Stimulated activated CD4-positive, alpha-beta T cell treated with anti-CD3 and anti-CD28 coated beads, Interleukin-2, amount 100 ng/mL, for 24 hours (primary cell): ENCODE data around the gene IRAK3.
"Not testable (repeated sequence)": the region's sequence is repeated elsewhere in the genome, so short reads cannot be mapped to it uniquely, and the experiment has no call there.

Experiments used
- DNase-seq, 2 donors: peaks; one replicate each; pipeline ENCODE4 v3.0.0-alpha.2; 2020

The IRAK3 gene

DNA sequence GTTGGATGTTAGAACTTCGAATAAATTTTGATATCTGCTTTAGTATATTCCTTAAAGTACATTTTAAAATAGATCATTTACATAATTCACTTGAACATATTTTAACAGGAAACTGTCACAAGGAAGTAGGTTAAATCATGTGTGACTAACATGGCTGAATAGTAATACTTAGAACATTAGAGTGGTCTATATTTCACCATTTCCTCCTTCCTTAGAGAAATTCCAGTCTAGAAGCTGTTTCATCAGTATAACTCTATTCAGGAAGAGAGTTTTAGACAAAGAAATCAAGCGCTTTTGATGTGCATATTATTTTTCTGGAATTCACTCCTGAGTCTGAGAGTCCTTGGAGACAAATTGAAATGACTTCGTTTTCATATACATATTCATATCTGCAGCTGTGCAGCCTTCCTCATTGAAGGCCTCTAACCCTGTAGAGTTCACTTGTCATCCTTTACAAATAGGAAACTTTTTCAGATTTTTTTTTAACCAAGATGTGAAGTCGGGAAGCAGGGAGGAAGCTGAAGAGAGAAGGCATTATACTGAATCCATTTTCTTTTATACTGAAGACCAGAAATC lies 28.4 kb downstream of the IRAK3 start:
- no peak for DNase-seq

DNA sequence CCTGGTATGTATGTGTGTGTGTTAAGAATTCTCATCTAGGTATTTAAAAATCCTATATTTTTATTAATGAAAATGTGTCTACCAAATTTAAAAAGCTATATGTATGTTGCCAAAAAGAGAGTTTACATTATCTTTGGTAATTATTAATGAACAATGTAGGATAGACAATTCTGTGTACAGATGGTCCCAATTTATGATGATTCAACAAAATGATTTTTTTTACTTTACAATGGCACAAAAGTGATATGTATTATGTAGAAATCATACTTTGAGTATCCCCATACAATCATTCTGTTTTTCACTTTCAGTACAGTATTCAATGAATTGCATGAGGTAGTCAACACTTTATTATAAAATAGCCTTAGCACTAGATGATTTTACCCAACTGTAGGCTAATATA lies 39.4 kb downstream of the IRAK3 start:
- no peak for DNase-seq

GRCh38 chr12:66232263-66232662 lies 43.2 kb downstream of the IRAK3 start:
- DNase-seq, result no peak

GRCh38 chr12:66234037-66234693 lies 45.2 kb downstream of the IRAK3 start:
- peak; percentile 18 to 28 for DNase-seq

GRCh38 chr12:66234773-66235625 lies 46.0 kb downstream of the IRAK3 start:
- peak; percentile 34 to 52 for DNase-seq

DNA sequence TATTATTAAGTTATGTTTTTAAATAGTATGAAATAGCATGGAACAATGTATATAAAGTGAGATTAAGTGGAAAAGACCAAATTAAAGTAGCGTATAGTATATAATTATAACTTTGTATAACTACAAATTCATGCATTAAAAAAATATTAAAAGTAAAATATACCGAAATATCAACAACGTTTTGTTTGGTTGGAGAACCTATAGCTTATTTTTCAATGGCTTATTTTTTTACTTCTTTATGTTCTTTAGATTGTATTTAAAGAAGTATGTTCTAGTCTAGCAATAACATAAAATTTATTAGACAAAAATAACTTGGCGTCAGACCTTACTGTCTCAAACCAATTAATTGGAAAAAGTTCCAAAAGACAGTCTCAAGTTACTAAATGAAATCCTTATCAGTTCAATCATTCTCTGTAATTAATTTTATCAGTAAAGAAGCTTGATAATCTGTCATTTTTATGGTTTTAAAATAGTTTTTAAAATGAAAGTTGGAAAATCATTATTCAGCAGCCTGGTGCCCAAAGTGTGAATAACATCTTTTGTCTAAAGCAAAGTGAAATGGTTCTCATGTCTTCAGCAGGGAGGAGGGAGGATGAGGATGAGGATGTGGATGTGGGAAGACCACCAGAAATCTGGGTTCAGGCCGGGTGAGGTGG lies 46.7 kb downstream of the IRAK3 start:
- DNase-seq, result no peak

DNA sequence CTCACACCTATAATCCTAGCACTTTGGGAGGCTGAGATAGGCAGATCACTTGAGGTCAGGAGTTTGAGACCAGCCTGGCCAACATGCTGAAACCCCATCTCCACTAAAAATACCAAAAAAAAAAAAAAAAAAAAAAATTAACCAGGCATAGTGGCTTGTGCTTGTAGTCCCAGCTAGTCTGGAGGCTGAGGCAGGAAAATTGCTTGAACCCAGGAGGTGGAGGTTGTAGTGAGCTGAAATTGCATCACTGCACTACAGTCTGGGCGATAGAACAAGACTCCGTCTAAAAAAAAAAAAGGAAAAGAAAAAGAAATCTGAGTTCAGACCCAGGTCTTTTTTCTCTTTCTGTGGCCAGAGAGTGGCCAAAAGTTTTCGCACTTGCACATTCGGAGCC lies 47.3 kb downstream of the IRAK3 start:
- not testable (repeated sequence) for DNase-seq

GRCh38 chr12:66236969-66237368 lies 48.0 kb downstream of the IRAK3 start:
- DNase-seq, result no peak

GRCh38 chr12:66237505-66238175 lies 48.6 kb downstream of the IRAK3 start:
- no peak for DNase-seq

DNA sequence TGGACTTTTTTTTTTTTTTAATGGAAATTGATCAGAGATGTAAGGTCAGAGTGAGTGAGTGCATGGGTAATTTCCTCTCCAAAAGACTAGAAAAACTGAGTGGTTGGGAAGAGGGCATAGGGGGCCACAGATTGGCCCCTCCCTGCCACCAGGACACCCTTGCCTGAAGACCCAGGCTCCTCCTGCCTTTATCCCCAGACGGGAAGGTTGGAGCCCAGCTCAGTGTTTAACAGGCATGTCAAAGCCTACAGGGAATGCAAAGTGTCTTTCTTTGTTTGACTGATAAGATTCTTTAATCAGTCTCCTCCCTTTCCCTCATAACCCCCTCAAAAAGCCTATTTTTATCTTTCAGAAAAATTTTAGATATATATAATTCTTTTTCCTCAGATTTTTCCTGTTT lies 50.3 kb downstream of the IRAK3 start:
- DNase-seq, result no peak

DNA sequence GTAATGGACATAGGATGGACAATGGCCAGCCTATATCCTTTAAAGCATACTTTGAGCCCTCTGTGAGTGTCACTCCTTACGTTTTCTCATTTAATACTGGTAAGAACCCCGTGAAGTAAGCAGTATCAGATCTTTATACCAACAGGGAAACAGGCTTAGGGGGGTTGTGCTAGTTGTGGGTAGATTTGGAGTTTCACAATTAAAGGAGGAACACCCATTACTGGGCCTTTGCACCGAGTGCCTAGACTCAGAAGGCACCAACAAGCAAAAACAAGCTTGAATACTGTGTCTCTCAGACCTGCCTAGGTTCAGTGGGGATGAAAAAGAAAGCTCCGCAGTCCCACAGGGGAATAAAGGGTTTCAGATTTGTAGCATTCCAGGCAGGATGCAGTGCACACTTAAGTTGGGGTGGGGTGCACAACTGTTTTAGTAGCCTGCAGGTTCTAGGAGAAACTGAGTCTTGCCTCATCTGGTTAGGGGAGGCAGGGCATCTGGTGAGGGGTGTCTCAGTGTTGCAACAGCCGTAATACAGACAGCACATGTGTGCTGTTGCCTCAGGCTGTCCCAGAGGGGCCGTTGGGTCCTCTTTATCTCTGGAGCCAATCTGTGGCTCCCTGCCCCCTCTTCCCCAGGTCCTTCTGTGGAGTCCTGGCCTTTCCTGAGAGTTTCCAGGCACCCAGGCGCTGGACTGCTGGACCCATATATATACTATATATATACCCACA lies 51.2 kb downstream of the IRAK3 start:
- no peak for DNase-seq

GRCh38 chr12:66241061-66242043 lies 52.3 kb downstream of the IRAK3 start:
- DNase-seq, result no peak

- no peak for DNase-seq
These were observed 53.3 kb downstream of the IRAK3 start for GRCh38 chr12:66242311-66242710.

- no peak for DNase-seq
These were observed 54.9 kb downstream of the IRAK3 start for GRCh38 chr12:66243911-66244310.

DNA sequence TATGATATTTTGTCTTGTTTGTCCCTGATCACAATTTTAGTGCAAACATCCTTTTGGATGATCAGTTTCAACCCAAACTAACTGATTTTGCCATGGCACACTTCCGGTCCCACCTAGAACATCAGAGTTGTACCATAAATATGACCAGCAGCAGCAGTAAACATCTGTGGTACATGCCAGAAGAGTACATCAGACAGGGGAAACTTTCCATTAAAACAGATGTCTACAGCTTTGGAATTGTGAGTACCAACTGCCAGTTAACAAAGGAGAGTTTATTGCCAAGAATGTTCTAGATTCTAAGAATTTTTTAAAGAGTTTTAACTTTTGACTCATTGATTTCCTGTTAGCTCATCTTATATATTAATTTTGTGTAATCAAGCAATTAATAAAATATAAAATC lies 55.4 kb downstream of the IRAK3 start:
- DNase-seq, result no peak

GRCh38 chr12:66247741-66248140 lies 58.7 kb downstream of the IRAK3 start:
- DNase-seq, result no peak

DNA sequence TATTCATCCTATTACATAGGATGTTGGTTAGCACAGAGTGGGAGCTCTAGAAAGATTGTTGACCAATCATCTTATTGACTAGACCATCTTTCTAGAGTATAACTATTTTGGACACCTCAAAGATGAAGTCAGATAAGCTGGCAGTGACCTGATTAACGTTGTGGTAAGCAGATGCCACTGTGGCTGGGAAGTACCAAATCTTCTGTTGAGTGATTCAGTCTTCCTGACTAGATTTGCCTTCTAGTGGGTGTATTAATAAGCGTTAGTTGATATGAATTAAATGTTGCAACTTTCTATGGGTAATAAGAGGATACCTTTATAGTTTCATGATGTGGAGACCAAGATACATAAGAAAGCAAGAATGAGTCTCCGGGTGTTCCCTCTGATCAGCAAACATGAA lies 62.0 kb downstream of the IRAK3 start:
- DNase-seq, result no peak

GRCh38 chr12:66252771-66253170 lies 63.8 kb downstream of the IRAK3 start:
- DNase-seq, result no peak

GRCh38 chr12:66255737-66256136 lies 66.7 kb downstream of the IRAK3 start:
- no peak for DNase-seq

DNA sequence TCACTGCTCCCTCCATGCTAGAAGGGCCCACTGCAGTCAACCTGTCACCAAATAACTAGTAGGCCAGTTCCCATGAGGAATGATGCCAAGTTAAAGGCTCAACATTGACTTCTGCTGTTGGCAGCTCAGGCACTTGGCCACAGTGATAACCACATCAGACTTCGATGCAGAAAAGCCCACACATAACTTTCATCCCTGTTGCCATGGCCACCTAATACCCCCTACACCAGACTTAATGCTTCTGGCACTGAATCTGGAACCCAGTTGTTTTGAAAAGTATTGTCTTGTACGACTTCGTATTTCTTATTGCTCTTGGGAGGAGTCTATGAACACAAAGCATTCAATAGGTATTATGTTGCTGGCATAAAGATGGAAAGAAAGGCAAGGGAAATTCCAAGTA lies 69.0 kb downstream of the IRAK3 start:
- DNase-seq, result no peak

GRCh38 chr12:66262737-66263136 lies 73.7 kb downstream of the IRAK3 start:
- no peak for DNase-seq
